NCI-H748 treated with DMSO at 0.1 percent for 48 hours (cell line): ENCODE results near the gene DDX3Y.

Experiments
- DNase-seq: peaks from one replicate; lab custom pipeline; 2025; lab: John Stamatoyannopoulos, UW

Gene DDX3Y

GRCh38 chrY:12904618-12905516 lies at the start of gene DDX3Y:
DDX3Y (plus strand) TSS chrY:12904868; CDS start chrY:12904937, 69 bp downstream.
- no peak for DNase-seq

GRCh38 chrY:12855791-12856275 lies 48.8 kb upstream of the DDX3Y start:
- DNase-seq: no peak

GRCh38 chrY:12867960-12868359 lies 36.7 kb upstream of the DDX3Y start:
- no peak for DNase-seq

- no peak for DNase-seq
These were observed 7.7 kb upstream of the DDX3Y start for GRCh38 chrY:12896973-12897372.

GRCh38 chrY:12898604-12899003 lies 6.1 kb upstream of the DDX3Y start:
- no peak for DNase-seq

- no peak for DNase-seq
These were observed 827 bp downstream of the DDX3Y start for GRCh38 chrY:12905517-12905872.

- no peak for DNase-seq
These were observed 1.2 kb downstream of the DDX3Y start for GRCh38 chrY:12905895-12906294.

GRCh38 chrY:12913541-12913940 lies 8.9 kb downstream of the DDX3Y start:
- no peak for DNase-seq

- no peak for DNase-seq
These were observed 23.4 kb downstream of the DDX3Y start for GRCh38 chrY:12928043-12928442.

- no peak for DNase-seq
These were observed 37.3 kb downstream of the DDX3Y start for GRCh38 chrY:12941725-12942687.
